ENCODE results near the gene TBCD.

Gene TBCD

GRCh38 chr17:82709024-82709675 lies 42.7 kb upstream of the TBCD start:
- no peak overlapping the region for H3K4me3 ChIP-seq (ENCODE audit: low read depth, low read length)
- no peak for TF ChIP-seq CTCF (IDR thresholded peaks at IDR 0.05; ENCODE audit: low read depth, low read length, missing control alignments)
- no peak for DNase-seq (ENCODE audit: low read depth)

GRCh38 chr17:82709676-82710498 lies 42.0 kb upstream of the TBCD start:
- TF ChIP-seq CTCF (IDR thresholded peaks at IDR 0.05; ENCODE audit: low read depth, low read length, missing control alignments), result no peak
- H3K4me3 ChIP-seq (ENCODE audit: low read depth, low read length), result no peak overlapping the region
- DNase-seq (ENCODE audit: low read depth), result no peak

GRCh38 chr17:82710499-82711232 lies 41.2 kb upstream of the TBCD start:
- TF ChIP-seq CTCF (IDR thresholded peaks at IDR 0.05; ENCODE audit: low read depth, low read length, missing control alignments), result no peak
- DNase-seq (ENCODE audit: low read depth), result no peak

GRCh38 chr17:82713071-82713723 lies 38.7 kb upstream of the TBCD start:
- H3K4me3 ChIP-seq (ENCODE audit: low read depth, low read length), result no peak overlapping the region
- no peak for DNase-seq (ENCODE audit: low read depth)
- no peak for TF ChIP-seq CTCF (IDR thresholded peaks at IDR 0.05; ENCODE audit: low read depth, low read length, missing control alignments)

More at GRCh38 chr17:82710499-82711232, 41.2 kb upstream of the TBCD start:
- H3K4me3 ChIP-seq (ENCODE audit: low read depth, low read length), result no peak overlapping the region

- no peak for TF ChIP-seq CTCF (IDR thresholded peaks at IDR 0.05; ENCODE audit: low read depth, low read length, missing control alignments)
- peak within 1 kb of the TSS; percentile 70 for H3K4me3 ChIP-seq (ENCODE audit: low read depth, low read length)
- peak; percentile 76 for DNase-seq (ENCODE audit: low read depth)
Observed at GRCh38 chr17:82716203-82717010, 35.5 kb upstream of the TBCD start, which contains the start of gene FN3KRP. Gene FN3KRP, plus strand, starts transcription at chr17:82716706. Its CDS starts 50 bp downstream, at chr17:82716756.

All from GM12864 (cell line).